HCT116 (cell line): ENCODE data around the gene WASF2.

Experiments
- CBX3 ChIP-seq: IDR thresholded peaks from 2 replicates; pipeline ENCODE4 v1.6.1; 2012; ENCODE audit warnings: low read depth
- CEBPB ChIP-seq: IDR thresholded peaks from 2 replicates; pipeline ENCODE4 v1.6.1; 2012; ENCODE audit warnings: low read depth
- EGR1 ChIP-seq: IDR thresholded peaks from 2 replicates; pipeline ENCODE4 v1.6.1; 2012; ENCODE audit warnings: low read depth
- ELF1 ChIP-seq: IDR thresholded peaks from 2 replicates; pipeline ENCODE4 v1.6.1; 2012; ENCODE audit warnings: low read depth, borderline replicate concordance
- EZH2 ChIP-seq: fragments of 200-600 bp; sonication (generic); IDR thresholded peaks from 2 replicates; pipeline ENCODE4 v1.6.1; 2017; ENCODE audit warnings: antibody characterized with exemption, mixed run types
- POLR2A ChIP-seq: IDR thresholded peaks from 2 replicates; pipeline ENCODE4 v1.7.0; 2011; ENCODE audit warnings: borderline replicate concordance; ENCODE audit not compliant: insufficient read depth, insufficient read length; ENCODE audit errors: extremely low read depth
- POLR2AphosphoS5 ChIP-seq: IDR thresholded peaks from 2 replicates; pipeline ENCODE4 v1.6.1; 2011; ENCODE audit warnings: mild to moderate bottlenecking, low read depth, low read length, moderate library complexity
- SIN3A ChIP-seq: IDR thresholded peaks from 2 replicates; pipeline ENCODE4 v1.6.1; 2012; ENCODE audit warnings: low read depth
- SP1 ChIP-seq: IDR thresholded peaks from 2 replicates; pipeline ENCODE4 v1.6.1; 2012; ENCODE audit warnings: low read depth
- ZFX ChIP-seq: fragments of 450-650 bp; IDR thresholded peaks from 2 replicates; pipeline ENCODE4 v1.6.1; 2017
- TF ChIP-seq, protein P1 (sequence below), 3 experiments: fragments of 200-600 bp in 1 of 3; sonication (generic) in 1 of 3; IDR thresholded peaks in 2 of 3; conservative IDR thresholded peaks in 1 of 3; 2 replicates each; pipeline ENCODE4 v1.5.1; 2012 to 2017; ENCODE audit warnings: low read depth in 2 of 3, low read length in 2 of 3, antibody characterized with exemption in 1 of 3, borderline replicate concordance in 1 of 3, control low read depth in 1 of 3, mild to moderate bottlenecking in 1 of 3, mixed read lengths in 1 of 3, mixed run types in 1 of 3, moderate library complexity in 1 of 3; ENCODE audit not compliant: insufficient read depth in 1 of 3
- TF ChIP-seq, protein P2 (sequence below): IDR thresholded peaks from 2 replicates; pipeline ENCODE4 v1.6.1; 2012; ENCODE audit warnings: low read depth

DNA sequence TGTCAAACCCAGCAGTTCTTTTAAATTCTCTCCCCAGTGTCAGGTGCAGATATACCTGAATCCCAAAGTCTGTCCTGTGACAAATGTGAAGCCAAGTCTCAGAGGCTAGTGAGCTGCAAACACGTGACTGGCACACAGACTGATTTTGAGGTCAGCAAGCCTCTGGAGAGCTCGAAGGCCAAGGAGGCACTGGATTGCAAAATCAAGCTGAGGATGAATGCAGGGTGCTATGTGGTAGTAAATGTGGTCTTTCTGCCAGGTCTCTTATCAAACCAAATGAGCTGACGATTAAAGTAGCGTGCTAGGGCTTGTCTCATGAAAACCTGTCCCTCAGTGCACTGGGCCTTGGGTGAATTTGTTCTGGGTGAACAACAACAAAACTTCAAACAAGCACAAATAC lies 77.0 kb downstream of the WASF2 start:
- TF ChIP-seq, protein P1, sequence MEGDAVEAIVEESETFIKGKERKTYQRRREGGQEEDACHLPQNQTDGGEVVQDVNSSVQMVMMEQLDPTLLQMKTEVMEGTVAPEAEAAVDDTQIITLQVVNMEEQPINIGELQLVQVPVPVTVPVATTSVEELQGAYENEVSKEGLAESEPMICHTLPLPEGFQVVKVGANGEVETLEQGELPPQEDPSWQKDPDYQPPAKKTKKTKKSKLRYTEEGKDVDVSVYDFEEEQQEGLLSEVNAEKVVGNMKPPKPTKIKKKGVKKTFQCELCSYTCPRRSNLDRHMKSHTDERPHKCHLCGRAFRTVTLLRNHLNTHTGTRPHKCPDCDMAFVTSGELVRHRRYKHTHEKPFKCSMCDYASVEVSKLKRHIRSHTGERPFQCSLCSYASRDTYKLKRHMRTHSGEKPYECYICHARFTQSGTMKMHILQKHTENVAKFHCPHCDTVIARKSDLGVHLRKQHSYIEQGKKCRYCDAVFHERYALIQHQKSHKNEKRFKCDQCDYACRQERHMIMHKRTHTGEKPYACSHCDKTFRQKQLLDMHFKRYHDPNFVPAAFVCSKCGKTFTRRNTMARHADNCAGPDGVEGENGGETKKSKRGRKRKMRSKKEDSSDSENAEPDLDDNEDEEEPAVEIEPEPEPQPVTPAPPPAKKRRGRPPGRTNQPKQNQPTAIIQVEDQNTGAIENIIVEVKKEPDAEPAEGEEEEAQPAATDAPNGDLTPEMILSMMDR (IDR thresholded peaks at IDR 0.05 in 2 of 3, conservative IDR thresholded peaks at IDR 0.05 in 1 of 3; ENCODE audit: borderline replicate concordance in 1 of 3, insufficient read depth in 1 of 3, low read depth in 2 of 3, low read length in 2 of 3) = no peak
- TF ChIP-seq CEBPB = no peak
- TF ChIP-seq POLR2A = no peak
- no peak for TF ChIP-seq EZH2
- no peak for TF ChIP-seq POLR2AphosphoS5
- TF ChIP-seq EGR1 = no peak
- TF ChIP-seq CBX3 = no peak
- no peak for TF ChIP-seq ELF1
- no peak for TF ChIP-seq ZFX
- TF ChIP-seq SIN3A = no peak
- TF ChIP-seq SP1 = no peak
- TF ChIP-seq, protein P2, sequence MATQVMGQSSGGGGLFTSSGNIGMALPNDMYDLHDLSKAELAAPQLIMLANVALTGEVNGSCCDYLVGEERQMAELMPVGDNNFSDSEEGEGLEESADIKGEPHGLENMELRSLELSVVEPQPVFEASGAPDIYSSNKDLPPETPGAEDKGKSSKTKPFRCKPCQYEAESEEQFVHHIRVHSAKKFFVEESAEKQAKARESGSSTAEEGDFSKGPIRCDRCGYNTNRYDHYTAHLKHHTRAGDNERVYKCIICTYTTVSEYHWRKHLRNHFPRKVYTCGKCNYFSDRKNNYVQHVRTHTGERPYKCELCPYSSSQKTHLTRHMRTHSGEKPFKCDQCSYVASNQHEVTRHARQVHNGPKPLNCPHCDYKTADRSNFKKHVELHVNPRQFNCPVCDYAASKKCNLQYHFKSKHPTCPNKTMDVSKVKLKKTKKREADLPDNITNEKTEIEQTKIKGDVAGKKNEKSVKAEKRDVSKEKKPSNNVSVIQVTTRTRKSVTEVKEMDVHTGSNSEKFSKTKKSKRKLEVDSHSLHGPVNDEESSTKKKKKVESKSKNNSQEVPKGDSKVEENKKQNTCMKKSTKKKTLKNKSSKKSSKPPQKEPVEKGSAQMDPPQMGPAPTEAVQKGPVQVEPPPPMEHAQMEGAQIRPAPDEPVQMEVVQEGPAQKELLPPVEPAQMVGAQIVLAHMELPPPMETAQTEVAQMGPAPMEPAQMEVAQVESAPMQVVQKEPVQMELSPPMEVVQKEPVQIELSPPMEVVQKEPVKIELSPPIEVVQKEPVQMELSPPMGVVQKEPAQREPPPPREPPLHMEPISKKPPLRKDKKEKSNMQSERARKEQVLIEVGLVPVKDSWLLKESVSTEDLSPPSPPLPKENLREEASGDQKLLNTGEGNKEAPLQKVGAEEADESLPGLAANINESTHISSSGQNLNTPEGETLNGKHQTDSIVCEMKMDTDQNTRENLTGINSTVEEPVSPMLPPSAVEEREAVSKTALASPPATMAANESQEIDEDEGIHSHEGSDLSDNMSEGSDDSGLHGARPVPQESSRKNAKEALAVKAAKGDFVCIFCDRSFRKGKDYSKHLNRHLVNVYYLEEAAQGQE = no peak
